GM11168 (cell line): ENCODE data around the gene CHRD.
"Not testable (repeated sequence)": the region's sequence is repeated elsewhere in the genome, so short reads cannot be mapped to it uniquely, and the experiment has no call there.

Source experiments
- in situ Hi-C: fragments of 300-500 bp; cut with MboI; formaldehyde crosslinking; loops from one replicate; pipeline ENCODE4 v1.12.0; 2022; ENCODE audit warnings: low sequenced_read_pairs; ENCODE audit not compliant: unreplicated experiment

The CHRD gene

GRCh38 chr3:184379358-184380184 is at the start of gene CHRD:
Gene CHRD (plus strand): TSS chr3:184380054. CDS start chr3:184380319, 265 bp downstream.
- in situ Hi-C loops = no loop called here

GRCh38 chr3:184332370-184333090 is 47.3 kb upstream of the CHRD start:
- in situ Hi-C loops = no loop called here

- in situ Hi-C loops = no loop called here
Observed at GRCh38 chr3:184333190-184333589, 46.7 kb upstream of the CHRD start.

GRCh38 chr3:184333700-184334099 is 46.2 kb upstream of the CHRD start:
- in situ Hi-C loops = no loop called here

GRCh38 chr3:184334470-184335158 is 45.2 kb upstream of the CHRD start:
- in situ Hi-C loops = no loop called here

GRCh38 chr3:184335291-184335660 is 44.6 kb upstream of the CHRD start:
- in situ Hi-C loops = no loop called here

GRCh38 chr3:184335661-184336546 is 44.0 kb upstream of the CHRD start:
- in situ Hi-C loops = no loop called here

- in situ Hi-C loops = no loop called here
Observed at GRCh38 chr3:184336547-184337398, 43.1 kb upstream of the CHRD start.

- in situ Hi-C loops = no loop called here
Observed at GRCh38 chr3:184337399-184337714, 42.5 kb upstream of the CHRD start, which contains the start of gene FAM131A. Gene FAM131A (plus strand): TSS chr3:184337600. CDS start chr3:184337631, 31 bp downstream.

GRCh38 chr3:184337981-184338380 is 41.9 kb upstream of the CHRD start:
- in situ Hi-C loops = no loop called here

GRCh38 chr3:184338511-184338945 is 41.3 kb upstream of the CHRD start:
- in situ Hi-C loops = no loop called here

- in situ Hi-C loops = no loop called here
Observed at GRCh38 chr3:184339001-184339400, 40.9 kb upstream of the CHRD start.

- in situ Hi-C loops = not testable (repeated sequence)
Observed at GRCh38 chr3:184339451-184340135, 40.3 kb upstream of the CHRD start.

GRCh38 chr3:184341925-184342324 is 37.9 kb upstream of the CHRD start:
- in situ Hi-C loops = no loop called here

GRCh38 chr3:184343200-184343876 is 36.5 kb upstream of the CHRD start:
- in situ Hi-C loops = no loop called here

- in situ Hi-C loops = no loop called here
Observed at GRCh38 chr3:184344579-184345316, 35.1 kb upstream of the CHRD start.
